ENCODE data around the gene MST1.

Gene MST1

GRCh38 chr3:49718858-49719213, 29.6 kb upstream of the MST1 start:
- peak in 2 of 51 donors; percentile 27 to 51 for DNase-seq

GRCh38 chr3:49717959-49718857, 28.9 kb upstream of the MST1 start:
- DNase-seq, result no peak

- DNase-seq, result no peak
Observed at GRCh38 chr3:49717211-49717958, 28.1 kb upstream of the MST1 start.

DNA sequence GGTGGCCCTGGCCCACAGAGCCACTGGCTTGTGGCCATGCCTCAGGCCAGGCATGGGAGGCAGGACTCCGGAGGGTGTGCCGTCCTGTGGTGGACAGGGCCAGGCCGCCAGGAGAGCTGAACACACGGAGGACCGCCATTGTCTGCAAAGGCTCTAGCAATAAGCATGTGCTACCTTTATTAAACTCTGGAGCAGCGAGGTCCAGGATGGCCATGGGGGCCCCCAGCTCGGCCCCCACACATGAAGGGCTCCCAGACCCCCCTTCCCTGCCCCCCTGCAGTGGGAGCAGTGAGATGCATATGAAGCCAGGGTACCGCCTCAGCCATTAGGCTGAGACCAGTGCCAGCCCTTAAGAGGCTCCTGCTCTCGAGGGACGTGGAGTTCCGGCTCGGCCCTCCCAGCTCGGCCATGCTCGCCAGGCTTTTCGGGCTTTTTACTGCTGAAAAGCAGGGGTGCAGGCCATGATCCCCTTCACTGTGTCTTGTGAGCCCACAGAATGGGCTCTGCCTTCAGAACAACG, 27.5 kb upstream of the MST1 start:
- DNase-seq, result no peak

GRCh38 chr3:49716169-49716568, 26.9 kb upstream of the MST1 start:
- DNase-seq, result no peak

- DNase-seq, result no peak
Observed at GRCh38 chr3:49715611-49716121, 26.4 kb upstream of the MST1 start.

GRCh38 chr3:49714728-49715550, 25.7 kb upstream of the MST1 start:
- no peak for DNase-seq

DNA sequence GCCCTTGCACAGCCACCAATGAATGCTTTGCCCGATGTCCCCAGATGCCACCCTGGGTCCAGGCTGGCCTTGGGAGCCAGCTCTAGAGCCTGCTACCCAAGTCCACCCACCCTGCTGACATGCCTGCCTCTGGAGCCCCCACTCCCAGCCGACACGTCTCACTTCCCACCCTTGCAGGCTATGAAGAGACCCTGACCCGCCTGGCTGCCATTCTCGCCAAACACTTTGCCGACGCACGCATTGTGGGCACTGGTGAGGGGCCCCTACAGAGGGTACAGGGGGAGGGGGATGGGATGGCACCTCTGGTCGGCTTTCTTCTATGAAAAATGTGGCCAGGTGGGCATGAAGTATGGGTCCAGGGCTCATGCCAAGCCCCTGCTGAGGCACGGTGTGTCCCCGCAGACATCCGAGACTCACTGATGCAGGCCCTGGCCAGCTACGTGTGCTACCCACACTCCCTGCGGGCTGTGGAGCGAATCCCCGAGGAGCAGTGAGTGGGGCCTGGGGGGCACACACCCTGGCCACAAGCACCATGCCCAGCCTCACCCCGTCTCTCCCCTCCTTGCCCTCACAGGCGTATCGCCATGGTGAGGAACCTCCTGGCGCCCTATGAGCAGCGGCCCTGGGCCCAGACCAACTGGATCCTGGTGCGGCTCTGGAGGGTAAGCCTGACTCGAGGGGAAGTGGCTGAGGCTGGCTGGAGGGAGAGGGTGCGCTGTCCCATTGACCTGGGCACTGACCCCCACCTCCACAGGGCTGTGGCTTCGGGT, 24.2 kb upstream of the MST1 start:
- no peak for DNase-seq

DNA sequence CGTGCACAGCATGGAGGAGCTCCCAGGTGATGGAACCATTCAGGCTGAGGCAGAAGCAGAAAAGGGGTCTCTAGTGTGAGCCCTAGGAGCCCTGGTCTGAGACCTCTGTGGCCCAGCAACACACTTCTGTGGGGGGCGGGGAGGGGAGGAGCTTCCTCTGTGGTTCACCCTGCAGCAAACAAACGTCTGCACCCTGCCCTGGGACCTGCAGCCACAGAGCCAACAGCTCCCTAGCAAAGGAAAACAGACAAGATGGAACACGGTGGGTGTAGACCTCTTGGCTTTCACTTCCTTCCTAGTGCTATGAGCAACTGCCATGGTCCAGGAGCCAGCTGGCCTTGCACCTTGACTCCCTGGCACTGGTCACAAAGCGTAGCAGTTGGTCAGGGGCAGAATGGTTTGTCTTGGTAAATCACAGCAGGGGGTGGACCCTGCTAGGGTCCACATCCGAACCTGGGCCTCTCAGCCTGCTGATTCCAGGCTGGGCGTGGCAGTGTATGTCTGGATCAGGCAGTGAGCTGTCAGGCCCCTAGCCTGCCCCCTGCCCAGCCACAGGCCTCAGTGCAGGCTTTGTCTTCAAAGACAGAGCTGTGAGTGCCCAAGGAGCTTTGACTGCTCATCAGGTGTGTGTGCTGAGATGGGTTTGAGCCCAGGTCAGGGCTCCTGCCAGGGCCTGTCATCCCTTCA, 23.5 kb upstream of the MST1 start:
- DNase-seq, result no peak

- no peak for DNase-seq
Observed at GRCh38 chr3:49712166-49712565, 22.9 kb upstream of the MST1 start.

DNA sequence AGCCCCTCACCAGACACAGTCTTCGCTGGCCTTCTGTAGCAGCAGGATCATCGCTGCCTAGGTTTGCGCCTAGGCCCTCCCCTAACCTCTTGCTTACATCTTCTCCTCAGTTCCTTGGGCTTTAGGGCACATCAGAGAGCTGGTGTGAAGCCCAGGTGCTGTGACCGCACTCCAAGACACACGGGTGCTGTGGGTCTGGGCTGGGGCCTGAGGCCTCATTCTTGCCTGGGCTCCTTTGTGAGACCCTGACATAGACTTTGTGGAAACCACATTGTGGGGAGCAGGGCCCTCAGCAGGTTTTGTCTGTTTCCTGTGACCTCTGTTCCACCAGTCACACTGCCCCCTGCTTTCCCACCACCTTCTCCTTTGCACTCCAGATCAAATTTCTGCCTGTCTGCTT, 22.2 kb upstream of the MST1 start:
- no peak for DNase-seq

DNA sequence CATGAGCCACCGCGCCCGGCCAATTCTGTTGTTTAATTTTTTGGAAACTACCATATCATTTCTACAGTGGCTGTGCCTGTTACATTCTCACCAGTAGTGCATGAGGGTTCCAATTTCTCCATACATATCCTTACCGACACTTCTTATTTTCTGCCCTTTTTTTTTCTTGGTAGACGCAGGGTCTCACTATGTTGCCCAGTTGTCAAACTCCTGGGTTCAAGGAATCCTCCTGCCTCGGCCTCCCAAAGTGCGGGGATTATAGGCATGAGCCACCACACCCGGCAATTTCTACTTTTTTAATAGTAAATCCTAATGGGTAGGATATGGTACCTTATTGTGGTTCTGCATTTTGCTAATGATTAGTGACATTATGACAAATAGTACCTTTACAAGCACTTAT, 20.6 kb upstream of the MST1 start:
- no peak for DNase-seq

- DNase-seq, result peak in 1 of 51 donors; percentile 54
Observed at GRCh38 chr3:49707113-49707480, 17.8 kb upstream of the MST1 start.

- no peak for DNase-seq
Observed at GRCh38 chr3:49706456-49707112, 17.3 kb upstream of the MST1 start.

DNA sequence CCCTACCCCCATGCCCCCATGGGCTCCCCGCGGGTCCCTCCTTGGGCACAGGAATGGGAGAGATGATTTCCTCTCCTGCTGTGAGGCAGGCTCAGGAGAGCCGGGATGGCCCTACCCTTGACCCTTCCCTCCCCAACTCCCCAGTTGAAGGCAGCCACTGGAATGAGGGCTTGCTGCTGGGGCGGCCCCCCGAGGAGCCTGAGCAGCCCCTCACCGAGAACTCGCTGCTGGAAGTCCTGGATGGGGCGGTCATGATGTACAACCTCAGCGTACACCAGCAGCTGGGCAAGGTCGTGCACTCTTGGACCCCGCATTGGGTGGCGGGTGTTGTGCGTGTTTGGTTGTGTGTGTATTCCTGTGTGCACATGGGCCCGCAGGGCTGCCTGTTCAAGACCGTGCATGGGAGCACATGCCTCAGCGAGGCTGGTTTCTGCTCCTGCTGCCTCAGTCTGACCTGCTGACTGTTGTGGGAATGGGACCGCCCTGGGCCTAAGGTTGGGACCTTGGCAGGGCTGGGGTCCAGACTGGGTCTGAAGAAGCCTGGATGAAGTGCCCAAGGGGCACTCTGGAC, 16.2 kb upstream of the MST1 start:
- no peak for DNase-seq

- no peak for DNase-seq
Observed at GRCh38 chr3:49704629-49705028, 15.4 kb upstream of the MST1 start.

- DNase-seq, result no peak
Observed at GRCh38 chr3:49703956-49704355, 14.7 kb upstream of the MST1 start.

- DNase-seq, result peak in 32 of 51 donors; percentile 5 to 69 (median 25)
Observed at GRCh38 chr3:49703443-49703927, 14.2 kb upstream of the MST1 start.

GRCh38 chr3:49702672-49703071, 13.4 kb upstream of the MST1 start:
- DNase-seq, result no peak
